Gastrocnemius medialis (tissue), 4 donors: Measurements from ENCODE around the gene NEO1. TPM values are rescaled to one million over a fixed set of nuclear protein-coding genes. Genes with fewer than 3 reads are reported as not detected.

ENCODE experiments used
- ATAC-seq, 2 donors: fragments of 150-250 bp; one replicate each; pipeline ENCODE4 v1.9.1; 2016
- DNase-seq, 2 donors: peaks; one replicate each; pipeline ENCODE4 v3.0.0-alpha.2; 2019
- H3K27ac ChIP-seq, 4 donors: fragments of 200-600 bp; sonication (generic); 1 replicate in 1 of 4; 2 replicates in 3 of 4; pipeline ENCODE4 v1.5.1; 2016 to 2018; ENCODE audit warnings: mild to moderate bottlenecking in 2 of 4, moderate library complexity in 1 of 4
- H3K27me3 ChIP-seq, 3 donors: fragments of 200-600 bp; sonication (generic) in 2 of 3; 1 replicate in 1 of 3; 2 replicates in 2 of 3; pipeline versions ENCODE4 v1.5.1 to v1.6.0; 2016 to 2019; ENCODE audit warnings: mild to moderate bottlenecking in 1 of 3, moderate library complexity in 1 of 3
- H3K36me3 ChIP-seq, 2 donors: fragments of 200-600 bp; sonication (generic) in 1 of 2; one replicate each; pipeline ENCODE4 v1.5.1; 2017 to 2018
- H3K4me1 ChIP-seq, 2 donors: fragments of 200-600 bp; sonication (generic) in 1 of 2; one replicate each; pipeline ENCODE4 v1.5.1; 2016 to 2017; ENCODE audit warnings: mild to moderate bottlenecking in 2 of 2
- H3K4me3 ChIP-seq, 4 donors: fragments of 200-600 bp; sonication (generic) in 3 of 4; 1 replicate in 1 of 4; 2 replicates in 3 of 4; pipeline ENCODE4 v1.5.1; 2016 to 2019; ENCODE audit warnings: mild to moderate bottlenecking in 2 of 4
- H3K9me3 ChIP-seq, 3 donors: fragments of 200-600 bp; sonication (generic) in 2 of 3; 1 replicate in 1 of 3; 2 replicates in 2 of 3; pipeline ENCODE4 v1.5.1; 2016 to 2019
- CTCF ChIP-seq, 5 experiments: fragments of 450-650 bp in 3 of 5; fragments of 200-600 bp in 2 of 5; sonication (generic) in 2 of 5; IDR thresholded peaks in 4 of 5; conservative IDR thresholded peaks in 1 of 5; 1 replicate in 4 of 5; 2 replicates in 1 of 5; pipeline ENCODE4 v1.5.1; 2016 to 2019; ENCODE audit warnings: antibody characterized with exemption in 5 of 5, mild to moderate bottlenecking in 3 of 5, moderate library complexity in 3 of 5
- POLR2A ChIP-seq, 2 donors: fragments of 450-650 bp; IDR thresholded peaks; one replicate each; pipeline ENCODE4 v1.6.1; 2017; ENCODE audit warnings: antibody characterized with exemption in 2 of 2, mild to moderate bottlenecking in 2 of 2, moderate library complexity in 2 of 2
- in situ Hi-C, 4 donors: fragments of 200-750 bp; cut with MboI; loops; one replicate each; pipeline versions ENCODE4 v1.15.0 to v1.8.0; 2017; ENCODE audit warnings: low sequenced_read_pairs in 4 of 4
- intact Hi-C: fragments of 100-400 bp; cut with DNase I; formaldehyde crosslinking; loops from one replicate; pipeline ENCODE4 v1.15.1; 2023; ENCODE audit warnings: low total_unique reads
- total RNA-seq, 4 donors: library from RNA; depleted of rRNA; stranded (reverse); fragments of >200 nt; gene quantifications; one replicate each; pipeline versions ENCODE4 v1.1.0 to v1.2.3, GENCODE V29; 2016

NEO1 gene
- total RNA-seq, 4 donors from 2014 or later: 13.8 to 32.0 (median 20.3) TPM

- DNase-seq (peak; percentile 40 to 48), ATAC-seq (peak; percentile 53 to 67)
- Histone ChIP-seq H3K4me3 (peak overlapping the region; percentile 76 to 97 (median 83)), H3K9me3 (no peaks in the 10 kb centered on the region), H3K27me3 (no peaks in the 10 kb centered on the region), H3K27ac (peak overlapping the region; percentile 88 to 99 (median 93)), H3K36me3 (no peaks in the 10 kb centered on the region), H3K4me1 (peaks cover 18 to 41% of the 10 kb centered on the region in 2 donors)
- intact Hi-C loops (loop anchor here (1.0 to 5.0 kb wide), 4 partner anchors 56 to 270 kb away; partner anchors contain the start of gene ADPGK), in situ Hi-C loops (no loop called here)
- TF ChIP-seq CTCF (IDR thresholded peaks at IDR 0.05 in 4 of 5, conservative IDR thresholded peaks at IDR 0.05 in 1 of 5) (peak in 2 of 5 experiments; percentile 48 to 53), POLR2A (IDR thresholded peaks at IDR 0.05) (no peak)
These were observed 562 bp downstream of the NEO1 start for GRCh38 chr15:73052653-73053397.

GRCh38 chr15:73053398-73053723 lies 1.1 kb downstream of the NEO1 start:
- in situ Hi-C loops: no loop called here
- H3K36me3 ChIP-seq: no peaks in the 10 kb centered on the region

GRCh38 chr15:73054417-73054953 lies 2.2 kb downstream of the NEO1 start:
- no peak for ATAC-seq
- H3K27me3 ChIP-seq: no peaks in the 10 kb centered on the region

More at GRCh38 chr15:73053398-73053723, 1.1 kb downstream of the NEO1 start:
- Histone ChIP-seq H3K4me3 (peak overlapping the region; percentile 76 to 97 (median 83)), H3K27ac (peak overlapping the region; percentile 88 to 99 (median 93)), H3K4me1 (peaks cover 23 to 47% of the 10 kb centered on the region in 2 donors), H3K9me3 (no peaks in the 10 kb centered on the region), H3K27me3 (no peaks in the 10 kb centered on the region)
- ATAC-seq: no peak
- intact Hi-C loops: loop anchor here (5.0 kb wide), 1 partner anchor 56 kb away; no protein-coding TSS in a partner anchor
- TF ChIP-seq POLR2A (IDR thresholded peaks at IDR 0.05): no peak
- no peak for TF ChIP-seq CTCF (IDR thresholded peaks at IDR 0.05 in 4 of 5, conservative IDR thresholded peaks at IDR 0.05 in 1 of 5)
- no peak for DNase-seq

GRCh38 chr15:73056460-73056859 lies 4.2 kb downstream of the NEO1 start:
- no peak for DNase-seq
- H3K4me1 ChIP-seq: peaks cover 43 to 54% of the 10 kb centered on the region in 2 donors
- no peaks in the 10 kb centered on the region for H3K36me3 ChIP-seq
- in situ Hi-C loops (no loop called here), intact Hi-C loops (no loop called here)
- H3K27me3 ChIP-seq: no peaks in the 10 kb centered on the region
- no peaks in the 10 kb centered on the region for H3K9me3 ChIP-seq
- TF ChIP-seq CTCF (IDR thresholded peaks at IDR 0.05 in 4 of 5, conservative IDR thresholded peaks at IDR 0.05 in 1 of 5) (no peak), POLR2A (IDR thresholded peaks at IDR 0.05) (no peak)
- H3K4me3 ChIP-seq: no peak overlapping the region
- ATAC-seq: no peak
- no peak overlapping the region for H3K27ac ChIP-seq

More at GRCh38 chr15:73054417-73054953, 2.2 kb downstream of the NEO1 start:
- intact Hi-C loops (loop anchor here (2.0 to 5.0 kb wide), 2 partner anchors 20 to 57 kb away; no protein-coding TSS in a partner anchor), in situ Hi-C loops (no loop called here)
- Histone ChIP-seq H3K9me3 (no peaks in the 10 kb centered on the region), H3K36me3 (no peaks in the 10 kb centered on the region), H3K4me1 (peaks cover 35 to 58% of the 10 kb centered on the region in 2 donors), H3K27ac (peak overlapping the region in 2 of 4 donors; percentile 54 to 88), H3K4me3 (no peak overlapping the region)
- no peak for TF ChIP-seq POLR2A (IDR thresholded peaks at IDR 0.05)
- TF ChIP-seq CTCF (IDR thresholded peaks at IDR 0.05 in 4 of 5, conservative IDR thresholded peaks at IDR 0.05 in 1 of 5): no peak
- no peak for DNase-seq
